ENCODE measurements around the gene SNAP91.
"Not testable (repeated sequence)": the region's sequence is repeated elsewhere in the genome, so short reads cannot be mapped to it uniquely, and the experiment has no call there.

SNAP91 gene

GRCh38 chr6:83708970-83709747, at the start of gene SNAP91:
Gene SNAP91 (minus strand): TSS chr6:83709101. CDS start chr6:83707927, 1,174 bp downstream.
- DNase-seq, result peak; percentile 3

- DNase-seq, result peak; percentile 2
These were observed 49.6 kb upstream of the SNAP91 start for GRCh38 chr6:83758533-83758932.

GRCh38 chr6:83757021-83757420, 48.1 kb upstream of the SNAP91 start:
- no peak for DNase-seq

- no peak for DNase-seq
These were observed 47.7 kb upstream of the SNAP91 start for GRCh38 chr6:83756565-83756964.

GRCh38 chr6:83752375-83752774, 43.5 kb upstream of the SNAP91 start:
- not testable (repeated sequence) for DNase-seq

- DNase-seq, result no peak
These were observed 32.2 kb upstream of the SNAP91 start for GRCh38 chr6:83741089-83741488.

- DNase-seq, result no peak
These were observed 26.6 kb upstream of the SNAP91 start for GRCh38 chr6:83735461-83735860.

GRCh38 chr6:83729871-83730270, 21.0 kb upstream of the SNAP91 start:
- DNase-seq, result no peak

- no peak for DNase-seq
These were observed 14.0 kb upstream of the SNAP91 start for GRCh38 chr6:83722876-83723275.

GRCh38 chr6:83717809-83718208, 8.9 kb upstream of the SNAP91 start:
- no peak for DNase-seq

GRCh38 chr6:83711958-83712357, 3.1 kb upstream of the SNAP91 start:
- DNase-seq, result no peak

GRCh38 chr6:83709748-83710050, 798 bp upstream of the SNAP91 start:
- no peak for DNase-seq

GRCh38 chr6:83708546-83708969, 343 bp downstream of the SNAP91 start:
- DNase-seq, result peak; percentile 8

- DNase-seq, result peak; percentile 16
These were observed 914 bp downstream of the SNAP91 start for GRCh38 chr6:83707829-83708545.

- DNase-seq, result no peak
These were observed 6.2 kb downstream of the SNAP91 start for GRCh38 chr6:83702749-83703148.

GRCh38 chr6:83702077-83702476, 6.8 kb downstream of the SNAP91 start:
- no peak for DNase-seq

- peak; percentile 36 for DNase-seq
These were observed 12.2 kb downstream of the SNAP91 start for GRCh38 chr6:83696674-83697073.

- no peak for DNase-seq
These were observed 23.4 kb downstream of the SNAP91 start for GRCh38 chr6:83685481-83685880.

- DNase-seq, result no peak
These were observed 31.1 kb downstream of the SNAP91 start for GRCh38 chr6:83677791-83678190.

- no peak for DNase-seq
These were observed 70.9 kb downstream of the SNAP91 start for GRCh38 chr6:83637953-83638352.

- no peak for DNase-seq
These were observed 72.1 kb downstream of the SNAP91 start for GRCh38 chr6:83636800-83637199.

GRCh38 chr6:83633609-83634008, 75.3 kb downstream of the SNAP91 start:
- DNase-seq, result no peak

- DNase-seq, result no peak
These were observed 75.8 kb downstream of the SNAP91 start for GRCh38 chr6:83633149-83633548.

GRCh38 chr6:83629908-83630307, 79.0 kb downstream of the SNAP91 start:
- not testable (repeated sequence) for DNase-seq
